Umbilical cord (tissue), 2 donors: ENCODE data around the gene HSPB6. TPM values are rescaled to one million over a fixed set of nuclear protein-coding genes. Genes with fewer than 3 reads are reported as not detected.

Experiments
- DNase-seq: peaks from one replicate; pipeline ENCODE4 v3.0.0-alpha.2; 2015; ENCODE audit warnings: low spot score
- total RNA-seq: library from RNA; depleted of rRNA; stranded (reverse); fragments of >200 nt; gene quantifications from one replicate; pipeline ENCODE4 v1.2.3, GENCODE V29; 2014; ENCODE audit warnings: low replicate concordance; ENCODE audit not compliant: insufficient read depth

The HSPB6 gene
- total RNA-seq, 1 donor from 2014 or later, result 67.4 TPM

DNA sequence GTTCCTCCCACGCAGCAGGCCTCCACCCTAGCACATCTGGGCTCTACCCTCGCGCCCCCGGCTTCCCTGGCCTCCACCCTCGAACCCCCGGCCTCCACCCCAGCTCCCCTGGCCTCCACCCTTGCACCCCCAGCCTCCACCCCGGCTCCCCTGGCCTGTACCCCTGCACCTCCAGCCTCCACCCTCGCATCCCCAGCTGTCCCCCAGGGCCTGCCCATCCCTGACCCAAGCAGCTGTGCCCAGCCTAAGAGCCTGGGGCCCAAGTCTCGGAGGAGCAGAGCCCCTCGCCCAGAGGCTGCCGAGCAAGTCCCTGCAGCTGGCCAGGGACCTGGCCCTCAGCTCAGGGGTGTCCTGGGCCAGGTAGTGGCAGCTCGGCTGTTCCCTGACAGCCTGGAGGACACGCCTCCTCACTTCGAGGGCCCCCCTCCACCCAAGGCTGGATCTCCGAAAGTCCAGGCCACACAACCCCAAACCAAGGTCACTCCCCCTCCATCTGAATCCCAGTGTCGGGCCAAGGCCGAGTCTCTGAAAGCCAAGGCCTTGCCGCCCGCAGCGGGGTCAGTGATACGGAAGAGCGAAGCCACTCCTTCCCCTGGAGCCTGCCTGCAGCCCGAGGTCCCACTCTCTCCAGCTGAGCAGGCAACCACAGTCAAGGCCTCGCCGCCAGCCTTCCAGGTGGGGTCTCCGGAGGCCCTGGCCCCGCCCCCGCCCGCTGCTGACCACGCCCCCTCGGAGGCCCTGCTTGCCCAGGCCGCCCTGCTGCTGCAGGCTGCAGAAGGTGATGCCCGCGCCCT lies 10.7 kb upstream of the HSPB6 start:
- DNase-seq, result peak; percentile 55

DNA sequence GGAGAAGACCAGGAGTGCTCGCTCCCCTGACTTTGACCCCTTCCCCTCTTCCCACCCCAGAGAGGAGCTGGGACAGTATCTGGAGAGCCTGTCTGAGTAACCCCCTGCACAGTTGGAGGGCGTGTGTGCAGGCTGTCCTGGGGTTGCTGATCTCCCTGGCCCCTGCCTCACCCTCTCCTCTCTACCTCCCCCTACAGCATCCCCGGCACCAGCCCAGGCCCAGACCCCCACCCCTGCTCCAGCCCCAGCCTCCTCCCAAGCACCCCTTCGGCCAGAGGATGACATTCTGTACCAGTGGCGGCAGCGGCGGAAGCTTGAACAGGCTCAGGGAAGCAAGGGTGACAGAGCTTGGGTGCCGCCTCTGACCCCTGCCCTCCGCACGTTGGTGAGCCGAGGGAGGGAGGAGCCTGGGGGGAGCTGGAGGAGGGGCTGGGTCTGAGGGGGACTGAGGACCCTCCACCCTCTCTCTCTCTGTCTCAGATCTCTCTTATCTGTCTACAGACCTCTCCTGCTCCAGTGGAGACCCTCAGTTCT lies 9.8 kb upstream of the HSPB6 start:
- DNase-seq, result no peak

- DNase-seq, result no peak
These were observed 7.8 kb upstream of the HSPB6 start for GRCh38 chr19:35764432-35765315.

- DNase-seq, result no peak
These were observed 4.0 kb upstream of the HSPB6 start for GRCh38 chr19:35760711-35761349.

- DNase-seq, result no peak
These were observed 2.9 kb upstream of the HSPB6 start for GRCh38 chr19:35759697-35760096.

DNA sequence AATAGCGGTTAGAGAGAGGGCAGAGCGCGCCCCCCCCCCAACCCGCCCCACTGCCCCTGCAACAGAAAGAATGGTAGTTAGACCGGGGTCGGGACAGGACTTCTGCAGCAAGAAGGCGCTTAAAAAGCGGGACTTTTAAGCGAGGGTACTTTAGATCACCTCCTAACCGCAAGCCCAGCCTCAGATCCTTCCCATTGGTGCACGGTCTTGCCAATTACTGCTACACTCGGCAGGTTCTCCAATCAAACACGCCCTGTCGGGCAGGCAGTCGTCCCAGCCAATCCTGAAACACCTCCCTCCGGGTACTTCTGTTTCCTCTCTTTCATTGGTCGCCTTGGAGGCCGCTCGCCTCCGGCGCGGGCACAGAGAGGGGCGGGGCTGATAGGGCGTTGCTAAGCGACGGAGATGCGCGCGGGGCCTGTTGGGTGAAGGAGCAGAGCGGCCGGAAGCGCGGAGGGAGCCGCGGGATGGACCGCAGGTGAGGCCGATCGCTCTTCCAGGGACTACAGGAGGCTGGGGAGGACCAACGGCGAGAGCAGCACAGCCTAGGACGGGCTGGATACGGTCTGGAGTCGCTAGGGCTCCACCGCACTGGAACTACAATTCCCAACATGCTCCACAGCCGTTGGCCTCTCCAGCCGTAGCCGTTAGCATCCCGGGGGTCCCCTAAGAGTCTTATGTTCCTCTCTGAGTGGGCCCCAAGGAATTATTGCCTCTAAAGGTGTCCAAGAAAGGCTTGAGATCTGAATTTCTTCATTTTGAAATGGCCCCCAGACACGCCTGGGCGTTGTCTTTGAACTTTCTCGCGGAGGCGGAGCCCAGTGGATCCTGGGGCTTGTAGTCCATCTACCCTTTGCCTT lies 1.1 kb upstream of the HSPB6 start, which contains the start of gene PROSER3:
Gene PROSER3, plus strand, starts transcription at position 428 of the 860 bp plus-strand sequence. Its CDS starts 40 bp downstream, at position 468.
- peak; percentile 100 for DNase-seq

- DNase-seq, result peak; percentile 99
These were observed 461 bp upstream of the HSPB6 start for GRCh38 chr19:35757231-35757748.

- peak; percentile 81 for DNase-seq
These were observed 1.1 kb downstream of the HSPB6 start for GRCh38 chr19:35755550-35756376.

GRCh38 chr19:35755131-35755549 lies 1.7 kb downstream of the HSPB6 start:
- no peak for DNase-seq

- DNase-seq, result peak; percentile 41
These were observed 2.3 kb downstream of the HSPB6 start for GRCh38 chr19:35754370-35755130.

GRCh38 chr19:35753634-35754369 lies 3.0 kb downstream of the HSPB6 start:
- no peak for DNase-seq

DNA sequence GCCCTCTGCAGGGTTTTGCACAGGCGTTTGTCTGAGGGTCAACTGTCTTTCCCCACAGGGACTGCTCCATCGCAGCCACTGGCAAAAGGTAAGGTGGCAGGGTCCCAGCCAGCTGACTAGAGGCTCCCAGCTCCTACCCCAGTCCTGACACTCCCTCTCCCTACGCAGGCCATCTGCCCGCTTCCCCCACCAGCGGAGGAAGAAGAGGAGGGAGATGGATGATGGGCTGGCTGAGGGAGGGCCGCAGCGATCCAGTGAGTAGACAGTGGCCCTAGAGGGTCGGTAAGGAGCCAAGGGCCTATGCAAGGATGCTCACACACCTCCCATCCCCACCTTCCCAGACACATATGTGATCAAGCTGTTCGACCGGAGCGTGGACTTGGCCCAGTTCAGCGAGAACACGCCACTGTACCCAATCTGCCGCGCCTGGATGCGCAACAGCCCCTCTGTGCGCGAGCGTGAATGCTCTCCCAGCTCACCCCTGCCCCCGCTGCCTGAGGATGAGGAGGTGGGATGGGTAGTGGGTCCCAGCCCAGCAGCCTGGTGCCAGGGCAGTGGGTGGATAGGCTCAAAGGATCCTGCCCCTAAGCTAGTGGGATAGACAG lies 4.0 kb downstream of the HSPB6 start:
- DNase-seq, result no peak

DNA sequence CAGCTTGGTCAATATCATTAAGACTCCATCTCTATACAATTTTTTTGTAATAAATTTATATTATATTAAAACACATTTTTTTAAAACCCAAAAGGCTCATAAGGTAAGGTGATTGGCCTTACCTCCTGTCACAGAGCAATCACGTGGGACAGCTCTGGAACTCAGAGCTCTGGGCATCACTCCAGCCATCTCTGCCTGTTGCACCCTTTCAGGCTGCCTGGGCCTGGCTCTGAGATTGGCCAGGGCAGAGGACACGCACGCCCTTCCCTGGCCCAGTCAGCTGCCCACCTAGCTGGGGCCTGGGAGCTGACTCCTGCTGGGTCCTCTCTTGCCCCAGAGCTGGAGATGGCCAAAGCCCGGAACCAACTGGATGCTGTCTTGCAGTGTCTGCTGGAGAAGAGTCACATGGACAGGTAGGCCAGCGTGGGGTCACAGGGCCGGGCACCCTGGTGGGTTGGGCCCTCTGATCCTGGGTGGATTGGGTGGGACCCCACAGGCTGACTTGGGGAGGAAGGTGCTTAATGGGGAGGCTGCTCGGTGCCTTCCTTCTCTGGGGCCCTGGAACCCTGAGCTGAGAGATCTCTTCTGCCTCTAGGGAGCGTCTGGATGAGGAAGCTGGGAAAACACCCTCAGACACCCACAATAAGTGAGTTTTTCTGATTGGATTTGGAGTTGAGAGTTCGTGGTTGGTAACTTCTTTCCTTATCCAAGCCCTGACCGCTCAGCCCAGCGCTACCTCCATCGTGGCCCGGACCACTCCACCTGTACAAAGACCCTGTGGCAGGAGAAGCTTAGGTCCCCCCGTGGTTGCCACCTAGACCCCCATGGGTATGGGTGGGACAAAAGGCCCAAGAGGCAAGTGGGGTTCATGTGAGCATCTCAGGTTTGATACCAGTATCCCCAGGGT lies 4.7 kb downstream of the HSPB6 start:
- no peak for DNase-seq

- DNase-seq, result no peak
These were observed 6.7 kb downstream of the HSPB6 start for GRCh38 chr19:35750167-35750566.

GRCh38 chr19:35748106-35749020 lies 8.5 kb downstream of the HSPB6 start, which contains the start of gene LIN37:
LIN37 (plus strand) TSS chr19:35748576; CDS start chr19:35748725, 149 bp downstream.
- DNase-seq, result peak; percentile 100
